HG03469 (cell line): ENCODE measurements around the gene LRRC8B.

Experiments used
- ATAC-seq: cut with Tn5 transposase; IDR thresholded peaks from one replicate; pipeline ENCODE4 v1.9.1; 2021; ENCODE audit warnings: mild to moderate bottlenecking, moderate library complexity, moderate number of reproducible peaks; ENCODE audit not compliant: unreplicated experiment

Gene LRRC8B

DNA sequence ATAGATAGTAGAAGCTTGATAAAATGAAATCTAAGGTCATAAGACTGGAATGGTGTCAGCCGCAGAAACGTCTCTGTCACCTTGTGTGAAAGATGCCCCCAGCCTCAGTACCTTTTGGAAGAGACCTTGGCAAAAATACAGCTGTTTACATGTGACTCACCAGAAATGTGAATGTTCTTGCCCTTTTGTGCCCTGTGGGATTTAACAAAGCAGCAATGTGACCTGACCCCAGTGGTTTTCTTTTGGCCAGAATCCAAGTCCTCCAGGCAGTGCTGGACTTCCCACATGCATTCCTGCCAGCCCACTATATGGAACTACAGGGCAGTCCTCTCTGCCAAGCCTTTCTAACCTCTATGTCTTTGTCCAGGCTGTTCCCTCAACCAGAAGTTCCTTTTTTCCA, 81.1 kb downstream of the LRRC8B start:
- no peak for ATAC-seq

DNA sequence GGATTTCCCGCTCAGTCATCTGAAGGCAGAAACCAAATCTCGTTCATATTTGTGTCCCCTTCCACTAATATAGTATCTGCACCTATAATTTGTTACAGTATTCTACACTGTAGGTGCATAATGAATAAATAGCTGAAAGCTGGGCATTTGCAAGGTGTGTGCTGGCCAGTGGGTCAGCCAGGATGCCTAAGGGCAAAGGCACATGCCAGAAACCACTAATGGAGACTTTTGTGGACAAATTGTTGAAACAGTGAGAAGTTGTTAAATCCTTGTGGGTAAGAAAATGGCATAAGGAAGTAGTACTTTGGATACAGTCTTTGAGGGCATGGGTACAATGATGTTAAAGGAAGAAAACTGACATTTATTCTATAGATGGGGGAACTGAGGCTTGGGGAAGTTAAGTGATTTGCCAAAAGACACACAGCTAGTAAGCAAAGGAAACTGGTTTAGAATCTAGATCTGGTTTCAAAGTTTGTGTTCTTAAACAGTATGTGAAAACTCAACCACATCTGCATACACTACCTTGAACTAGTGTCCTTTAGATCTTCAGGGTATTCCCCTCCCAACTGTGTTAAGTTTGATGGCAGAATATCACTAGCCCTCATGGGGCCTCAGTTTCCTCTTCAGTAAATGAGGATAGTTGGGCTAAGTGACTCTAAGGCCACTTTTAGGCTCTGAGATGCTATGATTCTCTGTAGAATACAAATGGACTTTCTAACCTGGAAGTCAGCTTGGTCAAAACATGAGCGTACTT, 81.8 kb downstream of the LRRC8B start:
- ATAC-seq: no peak

DNA sequence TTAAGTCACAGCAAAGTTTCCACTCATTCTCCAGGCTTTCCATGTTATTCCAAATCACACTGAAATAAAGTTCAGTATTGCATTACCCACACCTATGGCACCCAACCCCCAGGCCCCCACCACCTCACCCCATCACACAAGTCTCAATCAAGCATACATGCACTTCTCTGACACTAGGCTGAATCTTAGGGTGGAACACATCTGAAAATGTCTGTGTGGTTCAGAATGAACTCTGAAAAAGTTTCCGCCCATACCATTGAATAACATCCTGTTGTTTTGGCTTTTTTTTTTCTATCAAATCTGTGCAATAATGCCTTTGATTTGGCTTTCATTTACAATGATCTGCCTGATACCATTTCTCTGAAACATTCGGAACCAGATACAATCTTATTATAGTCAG, 82.5 kb downstream of the LRRC8B start:
- ATAC-seq: no peak

DNA sequence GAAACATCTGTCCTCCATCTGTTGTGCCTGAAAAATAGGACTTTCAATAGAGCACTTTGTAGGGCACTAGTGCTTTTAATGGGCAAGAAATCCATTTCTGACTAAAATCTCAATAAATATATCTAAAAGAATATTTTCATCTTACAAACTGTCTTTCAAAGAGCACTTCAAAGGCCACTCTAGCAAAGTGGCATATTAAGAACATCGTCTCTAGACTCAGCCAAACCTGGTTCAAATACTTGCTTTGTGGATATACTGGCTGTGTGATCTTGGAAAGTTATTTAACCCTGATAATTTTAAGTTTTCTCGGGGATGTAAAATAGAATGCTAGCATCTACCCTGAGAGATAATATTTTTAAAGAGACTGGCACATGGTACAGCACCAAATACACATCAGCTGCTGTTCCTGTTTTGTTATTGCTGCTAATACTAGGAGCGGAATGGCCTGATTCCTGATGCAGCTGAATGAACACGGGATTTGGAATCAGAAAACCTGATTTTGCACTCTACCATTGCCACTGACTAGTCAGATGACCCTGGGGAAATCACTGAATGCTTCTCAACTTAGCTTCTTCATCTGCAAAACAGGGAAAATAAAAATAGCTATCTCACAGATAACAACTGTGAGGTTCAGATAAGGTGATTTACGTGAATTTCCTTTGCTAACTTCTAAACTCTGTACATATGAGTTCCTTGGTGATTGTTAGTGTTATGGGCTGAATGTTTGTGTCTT, 83.1 kb downstream of the LRRC8B start:
- ATAC-seq: no peak

DNA sequence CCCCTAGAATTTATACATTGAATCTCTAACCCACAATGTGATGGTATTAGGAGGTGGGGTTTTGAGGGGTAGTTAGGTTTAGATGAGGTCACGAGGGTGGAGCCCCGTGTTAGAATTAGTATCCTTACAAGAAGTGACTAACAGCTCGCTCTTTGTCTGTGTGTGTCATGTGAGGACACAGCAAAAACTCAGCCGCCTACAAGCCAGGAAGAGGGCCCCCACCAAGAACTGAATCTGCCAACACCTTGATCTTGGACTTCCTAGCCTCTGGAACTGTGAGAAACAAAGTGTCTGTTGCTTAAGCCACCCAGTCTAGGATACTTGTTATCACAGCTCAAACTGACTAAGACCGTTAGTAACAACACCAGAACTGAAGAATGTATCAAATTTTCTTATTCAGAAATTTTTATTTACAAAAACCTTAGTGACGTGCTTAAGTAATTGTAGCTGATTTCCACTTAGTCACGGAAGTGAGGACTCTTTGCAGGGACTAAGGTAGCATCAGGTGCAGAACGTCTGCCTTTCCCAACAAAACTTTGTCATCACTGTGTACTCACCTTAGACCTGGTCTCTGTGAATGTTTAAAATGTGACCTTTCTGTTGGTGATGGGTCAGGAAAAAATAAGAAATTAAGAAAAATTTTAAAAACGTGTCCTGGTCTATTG, 83.8 kb downstream of the LRRC8B start:
- ATAC-seq: no peak

DNA sequence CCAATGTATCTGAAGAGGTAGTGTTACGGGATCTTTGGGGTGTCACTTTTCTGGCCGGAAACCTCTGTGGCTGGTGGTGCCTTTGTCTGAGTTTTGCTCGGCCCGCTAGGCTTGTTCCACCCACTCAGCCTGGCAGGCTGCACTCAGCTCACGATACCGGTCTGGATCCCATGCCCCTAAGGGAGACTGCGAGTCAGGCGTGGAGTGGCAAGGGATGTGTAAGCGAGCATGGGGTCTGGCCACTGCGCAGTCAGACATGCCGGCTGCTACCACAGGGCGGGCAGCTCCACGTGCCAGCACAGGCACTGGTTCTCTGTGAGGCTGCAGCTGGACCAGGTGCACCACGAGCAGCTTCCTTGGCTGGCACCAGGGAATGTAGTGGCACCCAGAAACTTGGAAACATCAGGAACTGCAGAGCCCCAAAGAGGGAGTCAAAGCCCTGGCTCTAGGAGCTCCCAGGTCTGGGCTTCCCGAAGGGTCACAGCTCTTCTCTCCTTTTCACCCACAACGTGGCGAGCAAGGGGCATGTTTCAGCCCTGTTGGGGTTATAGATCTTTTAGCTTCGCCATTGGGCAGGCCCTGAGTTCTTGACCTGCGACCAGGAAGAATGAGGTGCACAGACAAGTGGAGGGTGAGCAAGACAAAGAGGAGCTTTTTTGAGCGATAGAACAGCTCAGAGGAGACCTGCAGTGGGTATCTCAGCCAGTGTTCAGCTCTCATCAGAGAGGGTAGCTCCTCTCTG, 84.5 kb downstream of the LRRC8B start:
- ATAC-seq: no peak

DNA sequence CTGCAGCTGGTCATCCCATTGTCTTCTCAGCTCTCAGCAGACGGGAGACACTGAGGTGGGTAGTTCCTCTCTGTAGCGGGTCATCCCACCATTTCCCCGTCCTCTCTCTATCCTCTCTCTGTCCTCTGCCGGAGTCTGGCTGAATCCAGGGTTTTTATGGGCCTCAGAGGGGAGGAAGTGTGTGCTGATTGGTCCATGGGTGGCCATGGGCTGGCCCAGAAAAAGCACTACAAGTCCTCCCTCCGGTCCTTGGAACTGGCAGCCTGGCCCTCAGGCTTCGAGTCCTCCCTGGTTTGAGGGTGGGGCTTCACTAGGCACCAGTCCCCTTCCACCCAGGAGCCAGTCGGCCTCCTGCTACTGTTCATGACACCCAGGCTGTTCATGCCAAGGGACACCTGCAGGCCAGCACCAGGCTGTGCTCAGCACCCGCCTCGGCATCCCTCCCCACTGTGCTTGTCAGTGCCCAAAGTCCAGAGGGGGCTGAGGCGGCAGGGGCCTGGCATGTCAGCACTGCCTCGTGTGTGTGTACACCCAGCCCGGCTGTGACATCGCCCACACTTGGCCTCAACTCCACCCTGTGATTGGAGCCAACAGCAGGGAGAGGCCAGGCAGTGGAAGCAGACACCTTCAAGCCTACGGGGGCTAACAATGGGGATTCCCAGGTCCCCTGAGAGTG, 85.3 kb downstream of the LRRC8B start:
- ATAC-seq: no peak

- ATAC-seq: no peak
These were observed 85.9 kb downstream of the LRRC8B start for GRCh38 chr1:89610457-89611011.

- ATAC-seq: peak; percentile 98
These were observed 87.1 kb downstream of the LRRC8B start for GRCh38 chr1:89611721-89612120.

GRCh38 chr1:89613928-89614327, 89.3 kb downstream of the LRRC8B start:
- ATAC-seq: no peak

DNA sequence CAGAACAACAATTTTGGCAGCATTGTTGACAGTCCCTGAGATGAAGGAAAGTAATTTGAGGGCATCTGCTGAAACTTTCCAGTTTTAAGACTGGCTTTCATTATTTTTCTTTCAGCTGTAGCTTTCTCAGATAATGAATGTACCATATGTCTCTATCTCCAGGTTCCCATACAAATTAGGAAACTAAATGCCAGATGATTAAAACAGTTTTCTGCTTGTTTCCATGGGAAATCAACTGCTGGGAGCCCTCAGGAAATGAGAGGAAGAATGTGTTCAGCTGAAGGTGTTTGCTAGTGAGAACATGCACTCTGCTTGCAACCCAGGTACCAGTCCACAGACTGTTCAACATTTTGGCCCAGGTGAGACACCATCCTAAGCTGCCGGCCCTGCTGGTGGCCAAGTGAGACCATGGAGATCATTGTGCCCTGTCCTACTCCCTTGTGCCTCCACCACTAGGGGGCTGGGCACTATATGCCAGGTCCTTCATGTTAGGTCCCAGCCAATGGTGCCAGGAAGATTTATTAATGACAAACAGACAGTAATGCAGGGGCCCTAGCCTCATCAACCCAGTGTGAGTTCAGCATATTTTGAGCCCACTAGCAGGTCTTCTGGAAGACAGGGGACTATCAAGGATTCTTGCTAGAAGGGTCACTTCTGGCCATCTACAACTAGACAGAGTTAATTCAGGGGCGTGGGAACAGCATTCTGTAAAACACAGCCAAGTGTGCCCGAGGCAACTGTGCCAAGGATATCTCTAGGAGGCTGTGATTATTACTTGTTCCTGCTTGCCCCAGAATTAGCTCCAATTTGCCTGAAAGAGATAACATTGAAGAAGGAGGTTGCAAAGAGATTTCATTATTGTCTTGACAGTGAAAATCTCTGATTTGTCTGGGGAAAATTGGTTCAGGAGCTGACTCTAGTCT, 91.3 kb downstream of the LRRC8B start:
- no peak for ATAC-seq

DNA sequence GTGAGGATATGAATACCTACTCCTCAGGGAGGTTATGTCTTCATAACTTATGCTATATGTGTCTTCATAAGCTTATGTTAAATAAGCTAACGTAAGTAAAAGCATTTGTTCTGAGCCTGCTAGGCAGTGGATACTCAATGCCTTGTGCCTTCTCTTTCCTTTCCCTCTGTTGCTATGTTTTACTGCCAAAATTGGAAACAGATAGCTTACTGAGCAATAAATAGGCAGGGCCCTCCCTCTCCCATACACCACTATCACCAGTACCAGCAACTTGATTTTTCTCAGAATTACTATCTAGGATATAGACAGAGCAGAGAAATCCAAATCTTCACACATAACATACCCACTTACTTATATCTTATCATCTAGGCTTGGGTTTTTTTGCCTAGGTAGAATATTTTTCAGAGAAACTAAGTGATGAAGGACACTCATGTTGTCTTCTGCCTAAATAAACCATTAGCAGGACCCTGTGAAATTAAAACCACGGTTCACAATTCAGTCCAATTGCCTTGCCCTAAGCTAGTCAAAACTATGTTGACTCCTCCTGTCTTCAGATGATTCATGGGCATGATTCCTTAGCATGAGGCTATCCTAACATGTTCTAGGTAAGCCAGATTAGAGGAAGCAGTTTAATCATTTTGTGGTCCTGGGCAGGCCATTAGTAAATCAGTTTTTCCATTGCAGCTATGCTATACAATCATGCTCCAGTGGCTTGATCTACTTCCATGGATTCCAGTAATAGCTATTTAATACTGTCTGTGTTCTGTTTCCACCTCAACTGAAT, 92.4 kb downstream of the LRRC8B start:
- no peak for ATAC-seq

DNA sequence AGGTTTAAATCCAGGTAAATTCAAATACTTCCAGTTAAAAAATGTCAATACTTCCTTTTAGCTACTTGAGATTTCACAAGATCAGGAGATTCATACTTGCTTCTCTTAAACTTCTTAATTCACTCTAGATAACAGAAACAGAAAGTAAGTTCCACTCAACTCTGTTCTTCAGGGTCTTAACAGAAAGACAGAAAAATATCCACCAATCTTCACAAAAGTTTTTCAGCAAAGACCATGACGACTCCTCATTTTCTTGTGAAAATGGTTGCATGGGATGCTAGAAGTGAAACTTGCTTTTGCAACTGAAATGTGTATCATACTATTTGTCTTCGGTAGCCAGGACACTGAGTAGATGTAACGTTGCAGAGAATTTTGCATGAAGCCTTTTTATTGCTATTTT, 96.0 kb downstream of the LRRC8B start:
- ATAC-seq: no peak

DNA sequence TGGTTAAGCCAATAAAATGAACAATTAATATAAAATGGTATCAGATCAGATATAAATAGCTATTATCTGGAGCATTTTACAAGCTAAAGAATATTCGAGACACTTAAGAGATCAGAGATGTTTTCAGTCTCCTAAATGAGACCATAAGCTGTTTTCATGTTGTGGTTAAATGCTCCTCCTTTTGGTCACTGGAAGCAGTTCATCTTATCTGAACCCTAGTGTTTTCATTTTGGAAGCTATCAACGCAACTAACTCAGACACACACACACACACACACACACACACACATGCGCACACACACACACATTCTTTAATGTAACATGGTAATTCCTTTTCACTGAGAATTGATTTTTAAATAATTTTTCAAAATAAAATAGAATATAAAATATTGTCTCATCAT, 98.3 kb downstream of the LRRC8B start:
- no peak for ATAC-seq

- ATAC-seq: no peak
These were observed 99.7 kb downstream of the LRRC8B start for GRCh38 chr1:89624314-89624713.

DNA sequence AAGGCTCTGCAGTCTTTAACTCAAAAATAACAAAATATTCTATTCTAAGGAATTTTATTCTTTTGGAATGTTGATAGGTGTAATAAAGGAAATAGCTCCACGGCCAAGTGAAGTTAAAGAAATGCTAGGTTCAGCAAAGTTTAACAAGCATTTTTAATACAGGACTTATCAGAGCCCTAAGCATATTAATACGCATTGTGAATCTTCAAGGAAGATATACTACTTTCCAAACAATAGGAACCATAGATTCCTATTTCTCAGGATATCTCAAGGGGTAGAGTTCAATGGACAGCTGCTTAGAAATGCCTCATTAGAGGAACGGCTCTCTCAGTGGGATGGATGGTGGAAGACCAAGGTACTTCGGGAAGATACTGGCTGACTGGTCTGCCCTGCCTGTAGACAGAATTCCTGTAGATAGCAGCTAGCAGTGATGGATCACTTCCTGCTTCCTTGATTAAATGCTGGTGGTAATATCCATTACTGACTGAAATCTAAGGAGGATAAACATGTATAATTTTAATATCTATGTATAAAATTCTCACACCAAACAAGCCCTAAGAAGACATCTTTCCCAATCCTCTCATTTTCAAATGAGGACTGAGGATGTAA, 100.2 kb downstream of the LRRC8B start:
- ATAC-seq: no peak

DNA sequence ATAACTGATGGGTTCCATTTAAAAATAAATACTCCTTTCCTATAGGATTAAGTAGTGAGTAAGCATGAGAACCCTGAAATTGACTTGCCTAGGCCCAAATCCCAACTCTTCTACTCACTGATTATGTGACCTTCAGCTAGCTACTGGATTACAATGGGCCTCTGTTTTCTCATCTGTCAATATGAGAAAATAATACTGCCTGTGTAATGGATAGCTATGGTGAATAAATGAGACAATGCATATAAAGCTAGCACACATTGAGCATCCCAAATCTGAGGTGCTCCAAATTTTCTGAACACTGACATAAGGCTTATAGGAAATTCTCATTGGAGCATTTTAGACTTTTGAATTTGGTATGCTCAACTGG, 103.0 kb downstream of the LRRC8B start:
- no peak for ATAC-seq

GRCh38 chr1:89629146-89629545, 104.5 kb downstream of the LRRC8B start:
- ATAC-seq: no peak
